GM03348 (cell line): ENCODE results near the gene PSMC5.

ENCODE experiments used
- DNase-seq: peaks from one replicate; pipeline ENCODE4 v3.0.0; 2012; ENCODE audit warnings: low spot score

PSMC5 gene

GRCh38 chr17:63820963-63821561 is 6.2 kb upstream of the PSMC5 start:
- no peak for DNase-seq

GRCh38 chr17:63821804-63822203 is 5.4 kb upstream of the PSMC5 start:
- DNase-seq, result no peak

GRCh38 chr17:63822537-63822936 is 4.7 kb upstream of the PSMC5 start:
- no peak for DNase-seq

GRCh38 chr17:63823659-63824331 is 3.4 kb upstream of the PSMC5 start:
- DNase-seq, result no peak

GRCh38 chr17:63824362-63824761 is 2.9 kb upstream of the PSMC5 start:
- DNase-seq, result no peak

- DNase-seq, result peak; percentile 41
Measured at GRCh38 chr17:63826468-63827001, 696 bp upstream of the PSMC5 start.

- no peak for DNase-seq
Measured at GRCh38 chr17:63827801-63828221, 580 bp downstream of the PSMC5 start.

GRCh38 chr17:63828936-63829335 is 1.7 kb downstream of the PSMC5 start:
- no peak for DNase-seq

- no peak for DNase-seq
Measured at GRCh38 chr17:63830278-63830677, 3.0 kb downstream of the PSMC5 start.

- DNase-seq, result no peak
Measured at GRCh38 chr17:63830904-63831491, 3.8 kb downstream of the PSMC5 start.

- no peak for DNase-seq
Measured at GRCh38 chr17:63831505-63831904, 4.3 kb downstream of the PSMC5 start.

GRCh38 chr17:63832014-63832413 is 4.8 kb downstream of the PSMC5 start:
- no peak for DNase-seq

- DNase-seq, result no peak
Measured at GRCh38 chr17:63832455-63832854, 5.2 kb downstream of the PSMC5 start.

GRCh38 chr17:63833026-63833740 is 6.0 kb downstream of the PSMC5 start:
- DNase-seq, result no peak

GRCh38 chr17:63833741-63834373 is 6.6 kb downstream of the PSMC5 start:
- no peak for DNase-seq

GRCh38 chr17:63834431-63835166 is 7.4 kb downstream of the PSMC5 start:
- DNase-seq, result peak; percentile 81

- DNase-seq, result no peak
Measured at GRCh38 chr17:63835167-63835720, 8.0 kb downstream of the PSMC5 start.

GRCh38 chr17:63836811-63837210 is 9.6 kb downstream of the PSMC5 start:
- DNase-seq, result no peak

- DNase-seq, result no peak
Measured at GRCh38 chr17:63837480-63837879, 10.2 kb downstream of the PSMC5 start.

- DNase-seq, result no peak
Measured at GRCh38 chr17:63837962-63838600, 10.8 kb downstream of the PSMC5 start.
